ENCODE results near the gene OSBPL9.

DNA sequence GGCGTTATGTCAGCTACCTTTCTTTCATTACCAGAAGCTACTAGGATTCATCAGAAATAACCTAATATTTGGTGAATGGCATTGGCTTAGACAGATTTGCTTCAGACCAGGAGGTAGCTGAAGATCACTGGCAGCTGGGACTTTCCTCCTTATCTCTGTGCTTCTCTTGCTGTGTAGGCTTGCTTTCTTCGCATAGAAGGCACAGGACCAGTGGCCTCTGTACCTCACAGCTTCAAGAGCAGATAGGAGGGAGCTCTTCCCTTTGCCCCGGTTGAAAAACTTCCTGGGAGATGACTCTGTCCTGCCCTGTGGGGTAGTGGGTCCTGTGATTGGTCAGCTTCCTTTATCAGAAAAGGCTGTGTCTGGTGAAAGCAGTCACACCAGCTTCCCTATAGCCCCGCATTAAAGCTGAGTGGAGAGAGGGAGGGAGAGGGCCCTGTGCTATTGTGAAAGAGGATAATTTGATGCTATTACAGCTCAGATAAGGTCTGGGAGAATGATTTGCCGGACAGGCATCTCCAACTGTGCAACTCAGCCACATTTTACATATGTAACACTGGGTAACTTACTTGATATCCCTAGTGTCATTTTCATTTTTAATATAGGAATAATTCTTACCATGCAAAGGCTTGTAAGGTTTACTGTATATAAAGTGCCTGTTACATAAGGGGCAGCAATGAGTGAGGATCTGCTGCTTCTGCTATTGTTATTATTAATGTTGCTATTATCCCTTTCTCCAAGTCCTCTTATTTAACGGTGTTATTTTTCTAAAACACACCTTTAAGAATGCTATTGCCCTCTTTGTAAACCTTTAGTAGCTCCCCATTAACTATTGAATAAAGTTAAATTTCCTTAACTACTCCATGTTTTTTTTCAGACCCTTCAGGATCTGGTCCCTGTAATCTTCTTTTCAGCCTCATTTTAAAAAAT, 31.6 kb downstream of the OSBPL9 start:
- TF ChIP-seq, protein P1, sequence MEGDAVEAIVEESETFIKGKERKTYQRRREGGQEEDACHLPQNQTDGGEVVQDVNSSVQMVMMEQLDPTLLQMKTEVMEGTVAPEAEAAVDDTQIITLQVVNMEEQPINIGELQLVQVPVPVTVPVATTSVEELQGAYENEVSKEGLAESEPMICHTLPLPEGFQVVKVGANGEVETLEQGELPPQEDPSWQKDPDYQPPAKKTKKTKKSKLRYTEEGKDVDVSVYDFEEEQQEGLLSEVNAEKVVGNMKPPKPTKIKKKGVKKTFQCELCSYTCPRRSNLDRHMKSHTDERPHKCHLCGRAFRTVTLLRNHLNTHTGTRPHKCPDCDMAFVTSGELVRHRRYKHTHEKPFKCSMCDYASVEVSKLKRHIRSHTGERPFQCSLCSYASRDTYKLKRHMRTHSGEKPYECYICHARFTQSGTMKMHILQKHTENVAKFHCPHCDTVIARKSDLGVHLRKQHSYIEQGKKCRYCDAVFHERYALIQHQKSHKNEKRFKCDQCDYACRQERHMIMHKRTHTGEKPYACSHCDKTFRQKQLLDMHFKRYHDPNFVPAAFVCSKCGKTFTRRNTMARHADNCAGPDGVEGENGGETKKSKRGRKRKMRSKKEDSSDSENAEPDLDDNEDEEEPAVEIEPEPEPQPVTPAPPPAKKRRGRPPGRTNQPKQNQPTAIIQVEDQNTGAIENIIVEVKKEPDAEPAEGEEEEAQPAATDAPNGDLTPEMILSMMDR (conservative IDR thresholded peaks at IDR 0.05) = no peak
- no peak for TF ChIP-seq EZH2 (IDR thresholded peaks at IDR 0.05; ENCODE audit: low read depth)
